Left lung (tissue), 10 donors: Measurements from ENCODE around the gene APOL1. TPM values are rescaled to one million over a fixed set of nuclear protein-coding genes. Genes with fewer than 3 reads are reported as not detected.

Experiments used
- ATAC-seq: fragments of 200-7000 bp; cut with Tn5 transposase; one replicate; pipeline ENCODE4 v1.9.1; 2020; ENCODE audit warnings: moderate library complexity
- DNase-seq, 4 donors: peaks; one replicate each; pipeline ENCODE4 v3.0.0-alpha.2; 2013 to 2020
- H3K27ac ChIP-seq, 2 donors: fragments of 200-600 bp; sonication (generic) in 1 of 2; one replicate each; pipeline versions ENCODE4 v1.5.0 to v1.8.0; 2020 to 2021
- H3K27me3 ChIP-seq, 2 donors: fragments of 200-600 bp; sonication (generic) in 1 of 2; one replicate each; pipeline versions ENCODE4 v1.5.0 to v1.8.0; 2020 to 2021
- H3K36me3 ChIP-seq, 2 donors: fragments of 200-600 bp; sonication (generic) in 1 of 2; one replicate each; pipeline versions ENCODE4 v1.5.0 to v1.8.0; 2020 to 2021
- H3K4me1 ChIP-seq, 2 donors: fragments of 200-600 bp; one replicate each; pipeline ENCODE4 v1.8.0; 2021
- H3K4me3 ChIP-seq, 2 donors: fragments of 200-600 bp; sonication (generic) in 1 of 2; one replicate each; pipeline versions ENCODE4 v1.5.0 to v1.8.0; 2020 to 2021; ENCODE audit warnings: mild to moderate bottlenecking in 1 of 2
- H3K9me3 ChIP-seq, 2 donors: fragments of 200-600 bp; sonication (generic) in 1 of 2; one replicate each; pipeline versions ENCODE4 v1.5.0 to v1.8.0; 2020 to 2021
- CTCF ChIP-seq, 2 donors: fragments of 200-600 bp; sonication (generic) in 1 of 2; IDR thresholded peaks; one replicate each; pipeline versions ENCODE4 v1.5.0 to v1.8.0; 2021; ENCODE audit warnings: antibody characterized with exemption in 2 of 2
- intact Hi-C, 2 donors: fragments of 100-400 bp; cut with DNase I; formaldehyde crosslinking; loops; one replicate each; pipeline versions ENCODE4 v1.11.2 to v1.14.2; 2022
- polyA plus RNA-seq, 6 donors: library from polyadenylated mRNA; unstranded; fragments of 120-200 nt; gene quantifications; one replicate each; pipeline ENCODE4 v1.2.1, GENCODE V29; 2013; ENCODE audit not compliant: insufficient read length in 6 of 6
- total RNA-seq, 2 donors: library from RNA; stranded (reverse); fragmentation: NEBNext Ultra II Directional; extraction: Animal tissue kit (Norgen Biotek cat#: 25700); gene quantifications; one replicate each; pipeline ENCODE4 v1.2.1, GENCODE V29; 2021
- donor health status: DM: no; HTN: yes; CAD: no.
- donor health status: DM: no; HTN: no; CAD: no.

APOL1 gene
- total and polyA plus RNA-seq, 8 donors = 8.6 to 109 (median 13.5) TPM

- intact Hi-C loops = no loop called here
- no peak for TF ChIP-seq CTCF (IDR thresholded peaks at IDR 0.05)
These were observed 41.9 kb downstream of the APOL1 start for GRCh38 chr22:36294801-36295200.

GRCh38 chr22:36295247-36295646, 42.3 kb downstream of the APOL1 start:
- no peak overlapping the region for H3K4me3 ChIP-seq
- intact Hi-C loops = no loop called here
- H3K27me3 ChIP-seq = no peaks in the 10 kb centered on the region
- H3K4me1 ChIP-seq = no peaks in the 10 kb centered on the region
- ATAC-seq (no peak), DNase-seq (peak in 1 of 4 donors; percentile 64)
- TF ChIP-seq CTCF (IDR thresholded peaks at IDR 0.05) = no peak
- no peak overlapping the region for H3K27ac ChIP-seq
- no peaks in the 10 kb centered on the region for H3K9me3 ChIP-seq
- peaks cover 14 to 100% of the 10 kb centered on the region in 2 donors for H3K36me3 ChIP-seq

More at GRCh38 chr22:36294801-36295200, 41.9 kb downstream of the APOL1 start:
- DNase-seq (peak in 1 of 4 donors; percentile 53), ATAC-seq (no peak)
- Histone ChIP-seq H3K9me3 (no peaks in the 10 kb centered on the region), H3K36me3 (peaks cover 14 to 100% of the 10 kb centered on the region in 2 donors), H3K27ac (no peak overlapping the region), H3K4me1 (peaks cover 0 to under 1% of the 10 kb centered on the region in 2 donors), H3K4me3 (no peak overlapping the region), H3K27me3 (no peaks in the 10 kb centered on the region)

- no peak for TF ChIP-seq CTCF (IDR thresholded peaks at IDR 0.05)
- ATAC-seq = no peak
These were observed 43.8 kb downstream of the APOL1 start for GRCh38 chr22:36296690-36297089.

GRCh38 chr22:36297568-36297967, 44.6 kb downstream of the APOL1 start:
- H3K27me3 ChIP-seq = no peaks in the 10 kb centered on the region
- DNase-seq (peak in 1 of 4 donors; percentile 43), ATAC-seq (no peak)
- intact Hi-C loops = no loop called here
- H3K4me1 ChIP-seq = peaks cover 0 to 3% of the 10 kb centered on the region in 2 donors
- H3K36me3 ChIP-seq = peaks cover 12 to 100% of the 10 kb centered on the region in 2 donors
- TF ChIP-seq CTCF (IDR thresholded peaks at IDR 0.05) = no peak
- H3K9me3 ChIP-seq = no peaks in the 10 kb centered on the region
- H3K27ac ChIP-seq = no peak overlapping the region
- no peak overlapping the region for H3K4me3 ChIP-seq

More at GRCh38 chr22:36296690-36297089, 43.8 kb downstream of the APOL1 start:
- H3K36me3 ChIP-seq = peaks cover 14 to 100% of the 10 kb centered on the region in 2 donors
- peak in 1 of 4 donors; percentile 61 for DNase-seq
- no peaks in the 10 kb centered on the region for H3K27me3 ChIP-seq
- intact Hi-C loops = no loop called here
- no peak overlapping the region for H3K4me3 ChIP-seq
- no peak overlapping the region for H3K27ac ChIP-seq
- H3K4me1 ChIP-seq = peaks cover 0 to 3% of the 10 kb centered on the region in 2 donors
- no peaks in the 10 kb centered on the region for H3K9me3 ChIP-seq

- Histone ChIP-seq H3K4me1 (peaks cover 0 to 3% of the 10 kb centered on the region in 2 donors), H3K9me3 (no peaks in the 10 kb centered on the region), H3K4me3 (no peak overlapping the region), H3K36me3 (peaks cover 7 to 100% of the 10 kb centered on the region in 2 donors), H3K27me3 (no peaks in the 10 kb centered on the region), H3K27ac (no peak overlapping the region)
- no peak for TF ChIP-seq CTCF (IDR thresholded peaks at IDR 0.05)
- ATAC-seq = no peak
- DNase-seq = no peak
- intact Hi-C loops = no loop called here
These were observed 45.2 kb downstream of the APOL1 start for GRCh38 chr22:36298118-36298517.
